ENCODE results near the gene DYNC1H1. TPM values are rescaled to one million over a fixed set of nuclear protein-coding genes. Genes with fewer than 3 reads are reported as not detected.

The DYNC1H1 gene
- total RNA-seq, 4 donors from 2014 or later = 338 to 524 (median 432) TPM

DNA sequence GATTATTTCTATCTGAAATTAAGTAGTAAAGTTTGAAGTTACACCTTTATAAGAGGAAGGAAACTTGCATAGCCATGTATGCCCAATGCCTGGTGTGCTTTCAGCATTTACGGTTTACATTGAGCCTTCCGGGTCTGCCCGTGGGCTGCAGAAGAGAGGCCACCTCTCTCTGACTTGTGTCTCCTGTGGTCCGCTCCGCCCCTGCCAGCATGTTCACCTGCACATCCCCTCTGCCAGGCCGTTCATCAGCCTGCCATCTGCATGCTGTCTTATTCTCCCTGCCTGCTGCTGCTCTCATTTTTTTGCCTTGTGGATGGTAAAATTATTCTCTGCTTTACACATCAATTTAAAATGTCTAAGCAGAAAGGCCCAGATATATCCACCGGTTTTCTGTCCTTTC lies 41.5 kb upstream of the DYNC1H1 start:
- TF ChIP-seq, protein P1, sequence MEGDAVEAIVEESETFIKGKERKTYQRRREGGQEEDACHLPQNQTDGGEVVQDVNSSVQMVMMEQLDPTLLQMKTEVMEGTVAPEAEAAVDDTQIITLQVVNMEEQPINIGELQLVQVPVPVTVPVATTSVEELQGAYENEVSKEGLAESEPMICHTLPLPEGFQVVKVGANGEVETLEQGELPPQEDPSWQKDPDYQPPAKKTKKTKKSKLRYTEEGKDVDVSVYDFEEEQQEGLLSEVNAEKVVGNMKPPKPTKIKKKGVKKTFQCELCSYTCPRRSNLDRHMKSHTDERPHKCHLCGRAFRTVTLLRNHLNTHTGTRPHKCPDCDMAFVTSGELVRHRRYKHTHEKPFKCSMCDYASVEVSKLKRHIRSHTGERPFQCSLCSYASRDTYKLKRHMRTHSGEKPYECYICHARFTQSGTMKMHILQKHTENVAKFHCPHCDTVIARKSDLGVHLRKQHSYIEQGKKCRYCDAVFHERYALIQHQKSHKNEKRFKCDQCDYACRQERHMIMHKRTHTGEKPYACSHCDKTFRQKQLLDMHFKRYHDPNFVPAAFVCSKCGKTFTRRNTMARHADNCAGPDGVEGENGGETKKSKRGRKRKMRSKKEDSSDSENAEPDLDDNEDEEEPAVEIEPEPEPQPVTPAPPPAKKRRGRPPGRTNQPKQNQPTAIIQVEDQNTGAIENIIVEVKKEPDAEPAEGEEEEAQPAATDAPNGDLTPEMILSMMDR (IDR thresholded peaks at IDR 0.05; ENCODE audit: low read depth) = no peak

DNA sequence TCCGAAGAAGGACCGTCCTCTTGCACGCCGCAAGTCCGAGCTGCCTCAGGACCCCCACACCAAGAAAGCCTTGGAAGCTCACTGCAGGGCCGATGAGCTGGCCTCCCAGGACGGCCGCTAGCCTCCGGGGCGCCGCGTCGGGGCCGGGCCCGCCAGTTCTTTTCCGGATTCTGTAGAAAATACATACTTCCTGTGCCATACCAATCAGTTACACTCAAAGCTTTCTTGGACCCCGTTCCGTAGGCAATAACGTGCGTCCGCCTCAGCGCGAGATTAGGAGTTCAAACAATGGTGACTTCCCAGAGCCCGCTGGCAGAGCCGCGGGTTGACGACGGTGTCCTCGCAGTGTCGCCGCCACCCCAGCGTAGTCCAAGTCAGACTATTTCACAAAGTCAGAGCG lies 39.2 kb upstream of the DYNC1H1 start:
- TF ChIP-seq, protein P1 (IDR thresholded peaks at IDR 0.05; ENCODE audit: low read depth) = no peak

GRCh38 chr14:101926085-101926484 lies 38.3 kb upstream of the DYNC1H1 start:
- TF ChIP-seq, protein P1 (IDR thresholded peaks at IDR 0.05; ENCODE audit: low read depth) = no peak

GRCh38 chr14:101926620-101927019 lies 37.8 kb upstream of the DYNC1H1 start:
- TF ChIP-seq, protein P1 (IDR thresholded peaks at IDR 0.05; ENCODE audit: low read depth) = no peak

GRCh38 chr14:101927859-101928258 lies 36.5 kb upstream of the DYNC1H1 start:
- TF ChIP-seq, protein P1 (IDR thresholded peaks at IDR 0.05; ENCODE audit: low read depth) = no peak

DNA sequence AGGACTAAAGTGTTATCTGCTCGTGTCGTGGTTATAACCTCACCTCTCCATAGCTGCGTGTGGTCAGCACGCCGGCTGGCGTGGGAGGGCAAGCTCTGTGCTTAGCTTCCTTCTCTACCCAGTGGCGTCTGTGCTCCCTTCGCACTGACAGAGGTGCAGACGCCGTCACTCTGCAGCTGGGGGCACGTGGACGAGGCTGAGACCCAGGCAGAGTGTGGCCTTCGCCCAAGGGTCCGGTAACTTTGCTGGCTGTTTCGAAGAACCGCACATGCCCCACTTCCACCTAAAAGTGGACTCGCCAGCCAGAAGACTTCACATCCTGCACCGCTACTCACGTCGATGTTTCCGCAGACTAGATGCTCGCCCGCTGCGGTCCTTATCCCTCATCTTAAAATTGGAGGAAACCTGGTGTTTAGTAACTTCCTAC lies 35.9 kb upstream of the DYNC1H1 start:
- TF ChIP-seq, protein P1 (IDR thresholded peaks at IDR 0.05; ENCODE audit: low read depth) = no peak

DNA sequence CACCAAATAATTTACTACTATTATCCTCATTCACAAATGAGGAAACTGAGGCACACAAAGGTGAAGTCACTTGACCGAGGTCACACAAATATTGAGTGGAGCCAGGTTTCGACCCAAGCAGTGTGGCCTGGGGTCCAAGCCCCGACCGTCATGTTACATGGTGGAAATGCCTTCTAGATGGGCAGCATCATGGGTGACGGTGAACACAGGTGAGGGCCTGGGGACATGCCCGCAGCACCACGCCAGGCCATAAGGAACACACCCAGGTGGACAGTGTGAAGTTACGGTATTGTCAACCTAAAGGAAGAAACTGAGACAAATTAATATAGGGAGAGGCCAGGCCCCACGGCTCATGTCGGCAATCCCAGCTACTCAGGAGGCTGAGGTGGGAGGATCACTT lies 35.3 kb upstream of the DYNC1H1 start:
- TF ChIP-seq, protein P1 (IDR thresholded peaks at IDR 0.05; ENCODE audit: low read depth) = no peak

All from subcutaneous adipose tissue (tissue), 4 donors.